ENCODE data around the gene CLEC4C. TPM values are rescaled to one million over a fixed set of nuclear protein-coding genes. Genes with fewer than 3 reads are reported as not detected.

Gene CLEC4C
- total RNA-seq, 1 donor from 2014 or later, result not detected

DNA sequence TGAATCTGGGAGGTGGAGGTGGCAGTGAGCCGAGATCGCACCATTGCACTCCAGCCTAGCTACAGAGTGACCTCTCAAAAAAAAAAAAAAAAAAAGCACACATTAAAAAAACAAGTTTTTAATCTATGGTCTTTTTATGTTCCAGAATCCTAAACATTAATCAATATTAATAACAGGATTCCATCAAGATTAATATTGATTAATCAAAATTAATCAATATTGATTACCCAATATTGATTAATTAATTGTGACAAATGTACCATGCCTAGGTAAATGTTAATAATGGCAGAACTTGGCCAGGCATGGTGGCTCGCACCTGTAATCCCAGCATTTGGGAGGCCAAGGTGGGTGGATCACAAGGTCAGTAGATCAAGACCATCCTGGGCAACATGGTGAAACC, 34.1 kb upstream of the CLEC4C start:
- Histone ChIP-seq H3K27me3 (no peaks in the 10 kb centered on the region), H3K9me3 (ENCODE audit: low read depth) (no peaks in the 10 kb centered on the region), H3K36me3 (no peaks in the 10 kb centered on the region), H3K27ac (no peak overlapping the region), H3K4me1 (no peaks in the 10 kb centered on the region), H3K79me2 (ENCODE audit: low read depth) (no peaks in the 10 kb centered on the region), H2AFZ (replicated peaks) (no peak overlapping the region), H3K9ac (no peak overlapping the region), H3K4me2 (no peak overlapping the region), H4K20me1 (ENCODE audit: low read depth) (no peaks in the 10 kb centered on the region), H3K4me3 (no peak overlapping the region), H3F3A (ENCODE audit: low read depth) (no peaks in the 10 kb centered on the region)
- no peak overlapping the region for H3K27ac Mint-ChIP-seq
- no peak for DNase-seq (ENCODE audit: low spot score)
- no peaks in the 10 kb centered on the region for H3K27me3 Mint-ChIP-seq (ENCODE audit: insufficient read depth, low read depth)
- H3K9me3 Mint-ChIP-seq, result no peaks in the 10 kb centered on the region
- H3K4me3 Mint-ChIP-seq, result no peak overlapping the region
- peaks cover 2% of the 10 kb centered on the region for H3K4me1 Mint-ChIP-seq
- no peaks in the 10 kb centered on the region for H3K36me3 Mint-ChIP-seq
- TF ChIP-seq EZH2phosphoT487 (IDR thresholded peaks at IDR 0.05), result no peak
- TF ChIP-seq, protein P1, sequence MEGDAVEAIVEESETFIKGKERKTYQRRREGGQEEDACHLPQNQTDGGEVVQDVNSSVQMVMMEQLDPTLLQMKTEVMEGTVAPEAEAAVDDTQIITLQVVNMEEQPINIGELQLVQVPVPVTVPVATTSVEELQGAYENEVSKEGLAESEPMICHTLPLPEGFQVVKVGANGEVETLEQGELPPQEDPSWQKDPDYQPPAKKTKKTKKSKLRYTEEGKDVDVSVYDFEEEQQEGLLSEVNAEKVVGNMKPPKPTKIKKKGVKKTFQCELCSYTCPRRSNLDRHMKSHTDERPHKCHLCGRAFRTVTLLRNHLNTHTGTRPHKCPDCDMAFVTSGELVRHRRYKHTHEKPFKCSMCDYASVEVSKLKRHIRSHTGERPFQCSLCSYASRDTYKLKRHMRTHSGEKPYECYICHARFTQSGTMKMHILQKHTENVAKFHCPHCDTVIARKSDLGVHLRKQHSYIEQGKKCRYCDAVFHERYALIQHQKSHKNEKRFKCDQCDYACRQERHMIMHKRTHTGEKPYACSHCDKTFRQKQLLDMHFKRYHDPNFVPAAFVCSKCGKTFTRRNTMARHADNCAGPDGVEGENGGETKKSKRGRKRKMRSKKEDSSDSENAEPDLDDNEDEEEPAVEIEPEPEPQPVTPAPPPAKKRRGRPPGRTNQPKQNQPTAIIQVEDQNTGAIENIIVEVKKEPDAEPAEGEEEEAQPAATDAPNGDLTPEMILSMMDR (IDR thresholded peaks at IDR 0.05), result no peak
- no peak for TF ChIP-seq EZH2 (IDR thresholded peaks at IDR 0.05)

DNA sequence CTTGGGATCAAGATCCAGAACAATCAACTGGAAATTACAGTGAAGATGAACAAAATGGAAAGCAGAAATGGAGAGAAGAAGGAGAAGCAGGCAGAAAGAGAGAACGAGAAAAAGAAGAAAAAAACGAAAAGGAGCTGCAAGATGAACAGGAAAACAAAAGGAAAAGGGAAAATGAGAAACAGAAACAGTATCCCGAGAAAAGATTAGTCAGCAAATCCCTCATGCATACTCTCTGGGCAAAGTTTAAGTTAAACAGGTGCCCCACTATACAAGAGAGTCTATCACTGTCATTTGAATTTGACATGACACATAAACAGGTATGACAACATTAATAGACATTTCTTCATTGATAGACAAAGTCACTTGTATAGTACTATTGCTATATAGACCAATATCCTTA, 22.8 kb upstream of the CLEC4C start:
- H3K27me3 ChIP-seq, result no peaks in the 10 kb centered on the region

DNA sequence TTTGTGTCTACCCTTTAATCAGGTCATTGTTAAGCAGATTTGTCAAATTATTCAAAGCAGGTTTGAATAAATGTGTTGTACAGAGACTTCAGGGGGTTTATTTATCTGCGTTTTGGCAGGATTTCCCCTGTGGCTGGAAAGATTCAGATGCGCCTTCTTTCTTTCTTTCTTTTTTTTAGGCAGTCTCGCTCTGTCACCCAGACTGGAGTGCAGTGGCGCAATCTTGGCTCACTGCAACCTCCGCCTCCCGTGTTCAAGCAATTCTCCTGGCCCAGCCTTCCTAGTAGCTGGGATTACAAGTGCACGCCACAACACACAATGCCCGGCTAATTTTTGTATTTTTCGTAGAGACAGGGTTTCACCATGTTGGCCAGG, 11.6 kb upstream of the CLEC4C start:
- Histone ChIP-seq H3K4me1 (peaks cover 10% of the 10 kb centered on the region), H3K4me2 (peak overlapping the region; percentile 58), H3K36me3 (no peaks in the 10 kb centered on the region), H4K20me1 (ENCODE audit: low read depth) (no peaks in the 10 kb centered on the region), H3K4me3 (no peak overlapping the region), H3K79me2 (ENCODE audit: low read depth) (no peaks in the 10 kb centered on the region), H3F3A (ENCODE audit: low read depth) (peaks cover 8% of the 10 kb centered on the region), H2AFZ (replicated peaks) (peak overlapping the region; percentile 67), H3K27me3 (no peaks in the 10 kb centered on the region), H3K9ac (no peak overlapping the region), H3K27ac (no peak overlapping the region), H3K9me3 (ENCODE audit: low read depth) (no peaks in the 10 kb centered on the region)
- Mint-ChIP-seq H3K9me3 (peaks cover 2% of the 10 kb centered on the region), H3K36me3 (no peaks in the 10 kb centered on the region), H3K27me3 (ENCODE audit: insufficient read depth, low read depth) (peaks cover 4% of the 10 kb centered on the region), H3K4me3 (no peak overlapping the region), H3K4me1 (peaks cover 11% of the 10 kb centered on the region), H3K27ac (no peak overlapping the region)
- no peak for DNase-seq (ENCODE audit: low spot score)
- TF ChIP-seq EZH2 (IDR thresholded peaks at IDR 0.05), result no peak
- TF ChIP-seq, protein P1 (IDR thresholded peaks at IDR 0.05), result no peak
- TF ChIP-seq EZH2phosphoT487 (IDR thresholded peaks at IDR 0.05), result no peak

More for the DNA sequence above, 22.8 kb upstream of the CLEC4C start:
- H3K36me3 Mint-ChIP-seq, result no peaks in the 10 kb centered on the region
- peaks cover 3% of the 10 kb centered on the region for H3K4me1 Mint-ChIP-seq
- no peak overlapping the region for H3K4me3 Mint-ChIP-seq
- no peaks in the 10 kb centered on the region for H3K9me3 ChIP-seq (ENCODE audit: low read depth)
- H3K4me3 ChIP-seq, result no peak overlapping the region
- no peak overlapping the region for H3K4me2 ChIP-seq
- H3K9me3 Mint-ChIP-seq, result no peaks in the 10 kb centered on the region
- no peaks in the 10 kb centered on the region for H3F3A ChIP-seq (ENCODE audit: low read depth)
- no peaks in the 10 kb centered on the region for H3K36me3 ChIP-seq
- no peak overlapping the region for H3K27ac ChIP-seq
- no peak overlapping the region for H3K9ac ChIP-seq
- H3K27me3 Mint-ChIP-seq (ENCODE audit: insufficient read depth, low read depth), result peaks cover 2% of the 10 kb centered on the region
- no peak overlapping the region for H2AFZ ChIP-seq (replicated peaks)
- H4K20me1 ChIP-seq (ENCODE audit: low read depth), result no peaks in the 10 kb centered on the region
- H3K79me2 ChIP-seq (ENCODE audit: low read depth), result no peaks in the 10 kb centered on the region
- H3K4me1 ChIP-seq, result no peaks in the 10 kb centered on the region
- H3K27ac Mint-ChIP-seq, result no peak overlapping the region
- TF ChIP-seq EZH2 (IDR thresholded peaks at IDR 0.05), result no peak
- TF ChIP-seq, protein P1 (IDR thresholded peaks at IDR 0.05), result no peak
- TF ChIP-seq EZH2phosphoT487 (IDR thresholded peaks at IDR 0.05), result no peak
- no peak for DNase-seq (ENCODE audit: low spot score)

Data from neural progenitor cell (in vitro differentiated cells).